Spleen (tissue), 11 donors: Measurements from ENCODE around the gene PTPRN2. TPM values are rescaled to one million over a fixed set of nuclear protein-coding genes. Genes with fewer than 3 reads are reported as not detected.

Experiments
- DNase-seq: peaks from one replicate; pipeline ENCODE4 v3.0.0-alpha.2; 2020
- H3K27ac ChIP-seq, 8 donors: fragments of 200-600 bp; sonication (generic) in 7 of 8; 1 replicate in 4 of 8; 2 replicates in 4 of 8; pipeline versions ENCODE4 v1.5.0 to v1.8.0; 2016 to 2021; ENCODE audit warnings: inconsistent platforms in 4 of 8, mild to moderate bottlenecking in 4 of 8, moderate library complexity in 1 of 8
- H3K27me3 ChIP-seq, 7 donors: fragments of 200-600 bp; sonication (generic) in 6 of 7; replicated peaks in 1 of 7; 1 replicate in 4 of 7; 2 replicates in 3 of 7; pipeline versions ENCODE4 v1.5.0 to v1.8.0; 2016 to 2021; ENCODE audit warnings: inconsistent platforms in 3 of 7, mild to moderate bottlenecking in 1 of 7
- H3K36me3 ChIP-seq, 6 donors: fragments of 200-600 bp; sonication (generic) in 5 of 6; 1 replicate in 4 of 6; 2 replicates in 2 of 6; pipeline versions ENCODE4 v1.5.0 to v1.8.0; 2016 to 2021; ENCODE audit warnings: inconsistent platforms in 2 of 6
- H3K4me1 ChIP-seq, 6 donors: fragments of 200-600 bp; sonication (generic) in 5 of 6; 1 replicate in 3 of 6; 2 replicates in 3 of 6; pipeline versions ENCODE4 v1.5.0 to v1.8.0; 2016 to 2021; ENCODE audit warnings: inconsistent platforms in 3 of 6
- H3K4me3 ChIP-seq, 8 donors: fragments of 200-600 bp; sonication (generic) in 7 of 8; 1 replicate in 4 of 8; 2 replicates in 4 of 8; pipeline versions ENCODE4 v1.5.0 to v1.8.0; 2016 to 2021; ENCODE audit warnings: inconsistent platforms in 4 of 8, mild to moderate bottlenecking in 4 of 8, moderate library complexity in 2 of 8
- H3K9me3 ChIP-seq, 8 donors: fragments of 200-600 bp; sonication (generic) in 7 of 8; 1 replicate in 4 of 8; 2 replicates in 4 of 8; pipeline versions ENCODE4 v1.5.0 to v1.8.0; 2016 to 2021; ENCODE audit warnings: inconsistent platforms in 4 of 8
- POLR2A ChIP-seq, 3 donors: fragments of 450-650 bp; IDR thresholded peaks; one replicate each; pipeline ENCODE4 v1.5.1; 2017; ENCODE audit warnings: antibody characterized with exemption in 3 of 3, mild to moderate bottlenecking in 1 of 3
- POLR2AphosphoS5 ChIP-seq, 3 donors: sonication (generic); formaldehyde crosslinking; IDR thresholded peaks; one replicate each; pipeline ENCODE4 v1.5.1; 2017; ENCODE audit warnings: antibody characterized with exemption in 3 of 3
- WGBS, 5 donors: extraction: QIAGEN DNeasy Blood & Tissue Kit in 3 of 5; methylation state at CpG; one replicate each; pipeline versions ENCODE4 v1.1.5 to v1.1.7; 2013 to 2018; 5-methylcytosine and 5-hydroxymethylcytosine counted together
- intact Hi-C: fragments of 100-400 bp; cut with DNase I; formaldehyde crosslinking; loops from one replicate; pipeline ENCODE4 v1.15.0; 2023; ENCODE audit warnings: low total_unique reads
- polyA plus RNA-seq, 3 donors: library from polyadenylated mRNA; stranded (reverse); fragments of 200-250 nt; gene quantifications; one replicate each; pipeline ENCODE4 v1.2.1, GENCODE V29; 2013
- total RNA-seq, 7 donors: library from RNA; depleted of rRNA in 3 of 7; stranded (reverse); fragments of >200 nt in 3 of 7; fragmentation: NEBNext Ultra II Directional in 4 of 7; extraction: Animal tissue kit (Norgen Biotek cat#: 25700) in 4 of 7; gene quantifications; one replicate each; pipeline versions ENCODE4 v1.1.0 to v1.2.1, GENCODE V29; 2016 to 2021
- TF ChIP-seq, protein P1 (sequence below), 11 experiments: fragments of 200-600 bp in 7 of 11; fragments of 450-650 bp in 4 of 11; sonication (generic) in 4 of 11; IDR thresholded peaks in 8 of 11; conservative IDR thresholded peaks in 3 of 11; 1 replicate in 7 of 11; 2 replicates in 4 of 11; pipeline versions ENCODE4 v1.4.0 to v1.8.0; 2016 to 2021; ENCODE audit warnings: antibody characterized with exemption in 11 of 11, inconsistent platforms in 4 of 11, mild to moderate bottlenecking in 1 of 11
- donor health status: healthy with polysubstance abuse.
- donor health status: DM: no; HTN: no; CAD: no; lungs with moderate emphysema.
- donor health status: DM: no; HTN: no; CAD: no.
- donor health status: Bipolar disorder and iron deficiency.
- donor health status: healthy.
- donor health status: DM: no; HTN: no; CAD: no.
- donor health status: DM: yes; HTN: yes; CAD: no.

The PTPRN2 gene
- total and polyA plus RNA-seq, 10 donors = 7.0 to 22.8 (median 16.8) TPM

DNA sequence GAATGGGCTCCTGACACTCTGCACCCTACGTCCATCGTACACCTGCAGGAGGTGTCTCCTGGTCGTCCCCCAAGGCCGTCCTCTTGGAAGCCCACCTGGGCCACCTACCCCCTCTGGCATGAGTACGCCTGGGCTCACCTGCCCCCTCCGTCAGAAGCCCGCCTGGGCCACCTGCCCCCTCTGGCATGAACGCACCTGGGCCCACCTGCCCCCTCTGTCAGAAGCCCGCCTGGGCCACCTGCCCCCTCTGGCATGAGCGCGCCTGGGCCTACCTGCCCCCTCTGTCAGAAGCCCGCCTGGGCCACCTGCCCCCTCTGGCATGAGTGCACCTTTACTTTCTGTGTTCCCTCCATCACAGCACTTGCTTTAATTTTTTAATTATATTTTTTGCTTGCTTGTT, 401.2 kb downstream of the PTPRN2 start:
- no peaks in the 10 kb centered on the region for H3K4me1 ChIP-seq
- 89 to 95% (median 93%) methylated on average over 12 of the region's 12 CpGs for WGBS, 5 donors
- no peak for DNase-seq
- TF ChIP-seq, protein P1, sequence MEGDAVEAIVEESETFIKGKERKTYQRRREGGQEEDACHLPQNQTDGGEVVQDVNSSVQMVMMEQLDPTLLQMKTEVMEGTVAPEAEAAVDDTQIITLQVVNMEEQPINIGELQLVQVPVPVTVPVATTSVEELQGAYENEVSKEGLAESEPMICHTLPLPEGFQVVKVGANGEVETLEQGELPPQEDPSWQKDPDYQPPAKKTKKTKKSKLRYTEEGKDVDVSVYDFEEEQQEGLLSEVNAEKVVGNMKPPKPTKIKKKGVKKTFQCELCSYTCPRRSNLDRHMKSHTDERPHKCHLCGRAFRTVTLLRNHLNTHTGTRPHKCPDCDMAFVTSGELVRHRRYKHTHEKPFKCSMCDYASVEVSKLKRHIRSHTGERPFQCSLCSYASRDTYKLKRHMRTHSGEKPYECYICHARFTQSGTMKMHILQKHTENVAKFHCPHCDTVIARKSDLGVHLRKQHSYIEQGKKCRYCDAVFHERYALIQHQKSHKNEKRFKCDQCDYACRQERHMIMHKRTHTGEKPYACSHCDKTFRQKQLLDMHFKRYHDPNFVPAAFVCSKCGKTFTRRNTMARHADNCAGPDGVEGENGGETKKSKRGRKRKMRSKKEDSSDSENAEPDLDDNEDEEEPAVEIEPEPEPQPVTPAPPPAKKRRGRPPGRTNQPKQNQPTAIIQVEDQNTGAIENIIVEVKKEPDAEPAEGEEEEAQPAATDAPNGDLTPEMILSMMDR (IDR thresholded peaks at IDR 0.05 in 8 of 11, conservative IDR thresholded peaks at IDR 0.05 in 3 of 11) = no peak
- TF ChIP-seq POLR2AphosphoS5 (IDR thresholded peaks at IDR 0.05) (no peak), POLR2A (IDR thresholded peaks at IDR 0.05) (no peak)
- H3K27me3 ChIP-seq = no peaks in the 10 kb centered on the region
- intact Hi-C loops = no loop called here
- H3K4me3 ChIP-seq = no peak overlapping the region
- H3K9me3 ChIP-seq = peaks cover 0 to 53% (median 17%) of the 10 kb centered on the region in 8 donors
- no peaks in the 10 kb centered on the region for H3K36me3 ChIP-seq
- H3K27ac ChIP-seq = no peak overlapping the region

DNA sequence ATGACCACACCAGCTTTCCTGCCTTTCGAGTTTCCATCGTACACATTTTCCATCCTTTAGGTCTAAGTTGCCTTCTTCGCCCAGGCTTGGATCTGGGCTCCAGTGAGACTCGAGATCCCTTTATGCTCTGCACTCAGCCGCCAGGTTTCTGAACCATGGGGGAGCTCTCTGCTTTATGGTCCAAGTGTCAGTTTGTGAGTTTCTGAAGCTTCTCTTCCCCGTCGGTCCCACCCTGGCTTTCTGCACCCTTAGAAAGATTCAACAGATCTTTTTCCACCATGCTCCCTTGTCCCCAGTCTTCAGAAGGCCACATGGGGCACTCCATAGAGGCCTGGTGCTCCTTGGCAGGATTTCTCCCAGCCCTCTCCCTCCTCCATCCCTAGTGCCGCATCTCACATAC, 402.0 kb downstream of the PTPRN2 start:
- H3K36me3 ChIP-seq = no peaks in the 10 kb centered on the region
- 79 to 93% (median 89%) methylated on average over 8 of the region's 8 CpGs for WGBS, 5 donors
- H3K27ac ChIP-seq = no peak overlapping the region
- H3K4me1 ChIP-seq = no peaks in the 10 kb centered on the region
- no peak overlapping the region for H3K4me3 ChIP-seq
- H3K27me3 ChIP-seq = no peaks in the 10 kb centered on the region
- TF ChIP-seq POLR2AphosphoS5 (IDR thresholded peaks at IDR 0.05) = no peak
- TF ChIP-seq POLR2A (IDR thresholded peaks at IDR 0.05) = no peak
- TF ChIP-seq, protein P1 (IDR thresholded peaks at IDR 0.05 in 8 of 11, conservative IDR thresholded peaks at IDR 0.05 in 3 of 11) = no peak
- intact Hi-C loops = no loop called here
- no peak for DNase-seq
- peaks cover 0 to 47% (median 15%) of the 10 kb centered on the region in 8 donors for H3K9me3 ChIP-seq

DNA sequence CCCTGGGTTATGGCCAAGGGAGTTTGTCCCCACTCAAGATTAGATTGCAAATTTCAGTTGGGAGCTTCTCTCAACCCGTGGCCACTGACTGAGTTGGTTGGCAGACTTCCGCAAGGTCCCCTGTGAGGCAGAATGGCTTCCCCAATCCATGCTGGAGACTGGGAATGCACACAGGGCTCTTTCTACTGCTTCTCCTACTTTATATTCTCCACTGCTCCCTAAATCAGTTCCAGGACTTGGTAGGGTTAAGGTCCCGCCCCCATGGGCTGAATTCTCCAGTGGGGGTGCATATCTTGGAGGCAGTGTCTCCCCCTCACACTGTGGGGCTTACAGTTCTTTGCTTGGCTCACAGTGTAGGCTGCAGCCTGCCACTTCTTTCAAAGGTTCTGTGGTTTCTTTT, 404.2 kb downstream of the PTPRN2 start:
- Histone ChIP-seq H3K4me1 (no peaks in the 10 kb centered on the region), H3K9me3 (peaks cover 0 to 47% (median 14%) of the 10 kb centered on the region in 8 donors), H3K36me3 (no peaks in the 10 kb centered on the region), H3K27ac (no peak overlapping the region), H3K27me3 (no peaks in the 10 kb centered on the region), H3K4me3 (no peak overlapping the region)
- 58 to 84% (median 67%) methylated on average over 3 of the region's 3 CpGs for WGBS, 5 donors
- intact Hi-C loops = no loop called here
- no peak for TF ChIP-seq POLR2A (IDR thresholded peaks at IDR 0.05)
- TF ChIP-seq, protein P1 (IDR thresholded peaks at IDR 0.05 in 8 of 11, conservative IDR thresholded peaks at IDR 0.05 in 3 of 11) = no peak
- TF ChIP-seq POLR2AphosphoS5 (IDR thresholded peaks at IDR 0.05) = no peak
- no peak for DNase-seq

DNA sequence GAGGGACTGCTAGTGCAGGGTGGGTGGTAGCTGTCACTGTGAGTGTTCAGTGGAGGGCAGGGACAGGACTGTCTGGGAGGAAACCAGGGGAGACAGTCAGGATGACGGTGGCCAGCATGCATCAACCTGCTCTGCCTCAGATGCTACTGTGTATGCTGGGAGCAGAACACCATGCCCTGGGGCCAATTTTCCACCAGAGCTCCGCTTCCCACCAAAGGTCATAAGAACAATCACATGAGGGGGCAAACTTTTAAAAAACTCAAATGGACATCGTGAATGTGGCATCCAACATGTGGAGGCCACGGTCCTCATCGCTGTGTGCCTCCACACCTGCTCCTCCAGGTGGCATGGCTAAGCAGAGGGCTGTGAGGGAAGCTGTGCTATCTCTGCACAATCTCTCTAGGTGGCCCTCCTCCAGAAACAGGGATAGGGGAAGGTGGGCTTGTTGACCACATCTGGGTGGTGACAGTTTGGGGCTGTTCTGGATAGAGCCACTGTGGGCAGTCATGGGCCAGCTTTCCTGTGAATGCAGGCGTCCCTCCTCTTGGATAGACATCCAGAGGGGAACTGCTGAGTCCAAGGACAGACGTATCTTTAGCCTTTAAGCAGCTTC, 411.0 kb downstream of the PTPRN2 start:
- 69 to 87% (median 84%) methylated on average over 4 to 7 of the region's 7 CpGs for WGBS, 5 donors
- Histone ChIP-seq H3K36me3 (no peaks in the 10 kb centered on the region), H3K9me3 (peaks cover 0 to 80% (median 33%) of the 10 kb centered on the region in 8 donors), H3K27me3 (no peaks in the 10 kb centered on the region), H3K4me3 (no peak overlapping the region), H3K27ac (no peak overlapping the region), H3K4me1 (no peaks in the 10 kb centered on the region)
- TF ChIP-seq POLR2AphosphoS5 (IDR thresholded peaks at IDR 0.05) = no peak
- TF ChIP-seq, protein P1 (IDR thresholded peaks at IDR 0.05 in 8 of 11, conservative IDR thresholded peaks at IDR 0.05 in 3 of 11) = no peak
- TF ChIP-seq POLR2A (IDR thresholded peaks at IDR 0.05) = no peak
- intact Hi-C loops = no loop called here
- DNase-seq = no peak
